ENCODE measurements around the gene ZNF385B.

Gene ZNF385B

DNA sequence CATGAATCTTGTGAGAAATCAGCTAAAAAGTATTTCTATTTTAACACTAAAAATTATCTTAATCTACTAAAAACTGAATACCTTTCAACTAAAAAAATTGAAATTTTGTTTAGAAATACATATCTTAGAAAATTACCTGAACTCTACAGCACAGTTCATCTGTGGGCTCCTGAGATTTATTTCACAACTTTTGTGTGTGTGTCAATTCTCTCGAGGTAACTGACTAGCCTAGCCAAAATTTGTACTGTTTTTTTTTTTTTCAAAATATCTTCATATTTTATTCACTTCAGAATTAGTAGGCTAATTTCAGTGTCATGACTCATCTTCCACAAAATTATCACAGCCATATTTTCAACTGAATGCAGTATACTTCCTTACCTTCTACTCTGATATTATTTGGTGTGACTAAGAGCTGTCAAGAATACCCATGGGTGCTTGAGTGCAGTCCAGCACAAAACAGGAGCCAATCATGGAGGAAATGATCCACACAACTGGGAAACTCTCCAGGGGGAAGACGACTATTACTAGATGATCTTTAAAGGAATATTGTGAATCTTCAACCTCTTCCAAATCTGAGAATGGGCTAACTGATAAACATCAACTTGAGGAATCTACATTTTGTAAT is 174.6 kb downstream of the ZNF385B start:
- Histone ChIP-seq H3K4me1 (ENCODE audit: insufficient read depth, low read length) (no peaks in the 10 kb centered on the region), H3K27me3 (ENCODE audit: insufficient read depth, low read length, poor library complexity) (no peaks in the 10 kb centered on the region), H3K79me2 (ENCODE audit: insufficient read depth, low read length) (no peaks in the 10 kb centered on the region), H3K4me3 (ENCODE audit: low read depth in 1 of 2, low read length in 2 of 2) (no peak overlapping the region), H4K20me1 (ENCODE audit: insufficient read depth, low read length) (no peaks in the 10 kb centered on the region), H3K9me3 (ENCODE audit: insufficient read depth, low read length, severe bottlenecking) (no peaks in the 10 kb centered on the region), H3K27ac (ENCODE audit: low read length) (no peak overlapping the region), H3K9ac (ENCODE audit: low read depth, low read length) (no peak overlapping the region), H3K4me2 (ENCODE audit: insufficient read depth, low read length) (no peak overlapping the region), H3K36me3 (ENCODE audit: insufficient read depth, low read length) (no peaks in the 10 kb centered on the region), H2AFZ (ENCODE audit: low read depth, low read length) (no peak overlapping the region)
- DNase-seq = no peak
- ATAC-seq (ENCODE audit: insufficient read depth, low read depth) = no peak
- no peak for TF ChIP-seq EZH2 (IDR thresholded peaks at IDR 0.05; ENCODE audit: borderline replicate concordance, low read depth, low read length, severe bottlenecking)
- TF ChIP-seq, protein P1, sequence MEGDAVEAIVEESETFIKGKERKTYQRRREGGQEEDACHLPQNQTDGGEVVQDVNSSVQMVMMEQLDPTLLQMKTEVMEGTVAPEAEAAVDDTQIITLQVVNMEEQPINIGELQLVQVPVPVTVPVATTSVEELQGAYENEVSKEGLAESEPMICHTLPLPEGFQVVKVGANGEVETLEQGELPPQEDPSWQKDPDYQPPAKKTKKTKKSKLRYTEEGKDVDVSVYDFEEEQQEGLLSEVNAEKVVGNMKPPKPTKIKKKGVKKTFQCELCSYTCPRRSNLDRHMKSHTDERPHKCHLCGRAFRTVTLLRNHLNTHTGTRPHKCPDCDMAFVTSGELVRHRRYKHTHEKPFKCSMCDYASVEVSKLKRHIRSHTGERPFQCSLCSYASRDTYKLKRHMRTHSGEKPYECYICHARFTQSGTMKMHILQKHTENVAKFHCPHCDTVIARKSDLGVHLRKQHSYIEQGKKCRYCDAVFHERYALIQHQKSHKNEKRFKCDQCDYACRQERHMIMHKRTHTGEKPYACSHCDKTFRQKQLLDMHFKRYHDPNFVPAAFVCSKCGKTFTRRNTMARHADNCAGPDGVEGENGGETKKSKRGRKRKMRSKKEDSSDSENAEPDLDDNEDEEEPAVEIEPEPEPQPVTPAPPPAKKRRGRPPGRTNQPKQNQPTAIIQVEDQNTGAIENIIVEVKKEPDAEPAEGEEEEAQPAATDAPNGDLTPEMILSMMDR (IDR thresholded peaks at IDR 0.05; ENCODE audit: borderline replicate concordance, extremely low read depth, low read length, poor library complexity, severe bottlenecking) = no peak

DNA sequence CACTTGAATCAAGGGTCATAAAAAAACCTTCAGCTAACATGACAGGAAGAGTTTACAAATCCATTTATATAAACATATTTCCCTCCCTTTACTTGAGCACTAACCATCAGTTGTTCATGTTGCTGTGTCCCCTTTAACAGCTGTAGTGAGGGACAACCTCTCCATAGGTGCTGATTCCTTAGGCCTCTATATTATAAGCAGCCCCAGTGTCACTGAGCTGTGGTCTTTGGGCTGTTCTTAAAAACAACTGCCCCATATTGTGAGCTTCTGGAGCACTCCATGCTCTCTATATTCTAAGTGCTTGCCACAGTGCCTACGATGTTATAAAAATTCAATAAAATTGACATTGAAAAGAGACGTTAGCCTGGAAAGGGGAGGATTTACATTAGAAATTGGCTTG is 175.3 kb downstream of the ZNF385B start:
- Histone ChIP-seq H2AFZ (ENCODE audit: low read depth, low read length) (no peak overlapping the region), H3K9ac (ENCODE audit: low read depth, low read length) (no peak overlapping the region), H3K4me3 (ENCODE audit: low read depth in 1 of 2, low read length in 2 of 2) (no peak overlapping the region), H3K4me1 (ENCODE audit: insufficient read depth, low read length) (no peaks in the 10 kb centered on the region), H3K4me2 (ENCODE audit: insufficient read depth, low read length) (no peak overlapping the region), H3K9me3 (ENCODE audit: insufficient read depth, low read length, severe bottlenecking) (no peaks in the 10 kb centered on the region), H3K79me2 (ENCODE audit: insufficient read depth, low read length) (no peaks in the 10 kb centered on the region), H4K20me1 (ENCODE audit: insufficient read depth, low read length) (no peaks in the 10 kb centered on the region), H3K27ac (ENCODE audit: low read length) (no peak overlapping the region), H3K36me3 (ENCODE audit: insufficient read depth, low read length) (no peaks in the 10 kb centered on the region), H3K27me3 (ENCODE audit: insufficient read depth, low read length, poor library complexity) (no peaks in the 10 kb centered on the region)
- no peak for ATAC-seq (ENCODE audit: insufficient read depth, low read depth)
- DNase-seq = no peak
- TF ChIP-seq EZH2 (IDR thresholded peaks at IDR 0.05; ENCODE audit: borderline replicate concordance, low read depth, low read length, severe bottlenecking) = no peak
- TF ChIP-seq, protein P1 (IDR thresholded peaks at IDR 0.05; ENCODE audit: borderline replicate concordance, extremely low read depth, low read length, poor library complexity, severe bottlenecking) = no peak

DNA sequence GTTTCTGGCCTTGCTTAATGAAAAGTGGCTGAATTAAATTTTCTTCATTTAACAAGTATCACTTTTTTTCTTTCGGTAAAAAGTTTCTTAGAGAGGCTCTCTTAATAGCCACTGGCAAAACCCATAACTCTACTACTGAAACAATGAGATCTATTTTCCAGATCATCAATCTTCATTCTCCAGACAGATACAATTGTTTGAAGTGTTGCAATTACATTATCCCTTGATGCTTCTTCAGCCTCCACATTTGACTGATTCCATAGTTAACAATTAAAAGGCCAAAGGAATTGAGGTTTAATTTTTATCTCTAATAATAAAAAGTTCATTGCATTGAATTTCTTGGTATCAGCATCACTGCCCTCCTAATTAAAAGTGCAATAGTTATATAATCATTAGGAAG is 176.3 kb downstream of the ZNF385B start:
- no peak overlapping the region for H3K27ac ChIP-seq (ENCODE audit: low read length)
- no peaks in the 10 kb centered on the region for H4K20me1 ChIP-seq (ENCODE audit: insufficient read depth, low read length)
- H3K9ac ChIP-seq (ENCODE audit: low read depth, low read length) = no peak overlapping the region
- TF ChIP-seq EZH2 (IDR thresholded peaks at IDR 0.05; ENCODE audit: borderline replicate concordance, low read depth, low read length, severe bottlenecking) = no peak
- TF ChIP-seq, protein P1 (IDR thresholded peaks at IDR 0.05; ENCODE audit: borderline replicate concordance, extremely low read depth, low read length, poor library complexity, severe bottlenecking) = no peak
- H3K36me3 ChIP-seq (ENCODE audit: insufficient read depth, low read length) = no peaks in the 10 kb centered on the region
- no peaks in the 10 kb centered on the region for H3K27me3 ChIP-seq (ENCODE audit: insufficient read depth, low read length, poor library complexity)
- no peak overlapping the region for H3K4me3 ChIP-seq (ENCODE audit: low read depth in 1 of 2, low read length in 2 of 2)
- DNase-seq (no peak), ATAC-seq (ENCODE audit: insufficient read depth, low read depth) (no peak)
- H2AFZ ChIP-seq (ENCODE audit: low read depth, low read length) = no peak overlapping the region
- no peaks in the 10 kb centered on the region for H3K4me1 ChIP-seq (ENCODE audit: insufficient read depth, low read length)
- H3K79me2 ChIP-seq (ENCODE audit: insufficient read depth, low read length) = no peaks in the 10 kb centered on the region
- no peaks in the 10 kb centered on the region for H3K9me3 ChIP-seq (ENCODE audit: insufficient read depth, low read length, severe bottlenecking)
- no peak overlapping the region for H3K4me2 ChIP-seq (ENCODE audit: insufficient read depth, low read length)

Measured in DND-41 (cell line).